Heart right ventricle (tissue), 16 donors: ENCODE results near the gene NFYA. TPM values are rescaled to one million over a fixed set of nuclear protein-coding genes. Genes with fewer than 3 reads are reported as not detected.

Experiments
- ATAC-seq, 8 donors: fragments of 200-7000 bp; cut with Tn5 transposase; one replicate each; pipeline ENCODE4 v1.9.1; 2020; ENCODE audit warnings: mild to moderate bottlenecking in 8 of 8, moderate library complexity in 8 of 8, moderate number of reproducible peaks in 1 of 8
- DNase-seq, 2 donors: peaks; one replicate each; pipeline ENCODE4 v3.0.0-alpha.2; 2020
- H3K27ac ChIP-seq, 10 donors: fragments of 200-600 bp; sonication (generic) in 2 of 10; one replicate each; pipeline versions ENCODE4 v1.5.0 to v1.8.0; 2020 to 2022; ENCODE audit warnings: mild to moderate bottlenecking in 3 of 10
- H3K27me3 ChIP-seq, 7 donors: fragments of 200-600 bp; one replicate each; pipeline ENCODE4 v1.8.0; 2021 to 2022; ENCODE audit warnings: mild to moderate bottlenecking in 2 of 7
- H3K36me3 ChIP-seq, 9 donors: fragments of 200-600 bp; sonication (generic) in 1 of 9; one replicate each; pipeline versions ENCODE4 v1.5.0 to v1.8.0; 2020 to 2022; ENCODE audit warnings: mild to moderate bottlenecking in 2 of 9
- H3K4me1 ChIP-seq, 9 donors: fragments of 200-600 bp; sonication (generic) in 1 of 9; one replicate each; pipeline versions ENCODE4 v1.5.0 to v1.8.0; 2020 to 2022; ENCODE audit warnings: mild to moderate bottlenecking in 4 of 9
- H3K4me3 ChIP-seq, 10 donors: fragments of 200-600 bp; sonication (generic) in 2 of 10; one replicate each; pipeline versions ENCODE4 v1.5.0 to v1.8.0; 2020 to 2022; ENCODE audit warnings: mild to moderate bottlenecking in 7 of 10, moderate library complexity in 2 of 10
- H3K9me3 ChIP-seq, 11 donors: fragments of 200-600 bp in 10 of 11; sonication (generic) in 2 of 11; one replicate each; pipeline versions ENCODE4 v1.5.0 to v1.8.0; 2013 to 2022; ENCODE audit warnings: mild to moderate bottlenecking in 2 of 11, control low read depth in 1 of 11, moderate library complexity in 1 of 11
- CTCF ChIP-seq, 9 donors: fragments of 200-600 bp; sonication (generic) in 2 of 9; IDR thresholded peaks; one replicate each; pipeline versions ENCODE4 v1.5.0 to v1.8.0; 2021 to 2022; ENCODE audit warnings: antibody characterized with exemption in 9 of 9, mild to moderate bottlenecking in 5 of 9, moderate library complexity in 1 of 9
- WGBS, 2 donors: extraction: QIAGEN DNeasy Blood & Tissue Kit; methylation state at CpG; one replicate each; pipeline ENCODE4 v1.1.7; 2013; ENCODE audit warnings: inconsistent platforms in 1 of 2; 5-methylcytosine and 5-hydroxymethylcytosine counted together
- intact Hi-C, 10 donors: fragments of 100-400 bp; cut with DNase I; formaldehyde crosslinking; loops; one replicate each; pipeline versions ENCODE4 v1.11.1 to v1.14.2; 2022
- polyA plus RNA-seq, 2 donors: library from polyadenylated mRNA; stranded (reverse); fragments of 200-250 nt; gene quantifications; one replicate each; pipeline ENCODE4 v1.2.3, GENCODE V29; 2013
- total RNA-seq, 10 donors: library from RNA; stranded (reverse); fragmentation: NEBNext Ultra II Directional in 3 of 10; extraction: Animal tissue kit (Norgen Biotek cat#: 25700) in 3 of 10; gene quantifications; one replicate each; pipeline versions ENCODE4 v1.2.1 to v1.2.4, GENCODE V29; 2021 to 2023
- donor health status: Arrhythmogenic right ventricular cardiomyopathy.
- donor health status: ischemic (EF 13 %, LVEDD 7.1; RV severe dilation, severe dysfunction).
- donor health status: healthy with polysubstance abuse.
- donor health status: DM: no; HTN: yes; CAD: no.
- donor health status: DM: no; HTN: no; CAD: no.
- donor health status: ischemic (EF 25% LVEDD 6.9; RV normal size, moderate dysfunction).
- donor health status: ischemic (EF 25% LVEDD 5.7; RV mildly dilated, moderate dysfunction).
- donor health status: healthy.
- donor health status: DM: yes; HTN: yes; CAD: no.
- donor health status: Ischemic cardiomyopathy.
- donor health status: ischemic (EF 35%, LVEDD 5.7; RV mildly dilated, moderate dysfunction).
- donor health status: nonischemic (EF 11% LVEDD 7.7; RV severe dilation, severe dysfunction).
- donor health status: DM: yes; HTN: yes; CAD: no.
- donor health status: PGD.
- donor health status: ischemic (EF 29% LVEDD 5.4; RV normal size, mild dysfunction).
- donor health status: nonischemic (EF 23%, LVEDD 6.1; RV moderate dilation, normal function).

The NFYA gene
- total and polyA plus RNA-seq, 12 donors, result 4.2 to 12.0 (median 10.3) TPM

DNA sequence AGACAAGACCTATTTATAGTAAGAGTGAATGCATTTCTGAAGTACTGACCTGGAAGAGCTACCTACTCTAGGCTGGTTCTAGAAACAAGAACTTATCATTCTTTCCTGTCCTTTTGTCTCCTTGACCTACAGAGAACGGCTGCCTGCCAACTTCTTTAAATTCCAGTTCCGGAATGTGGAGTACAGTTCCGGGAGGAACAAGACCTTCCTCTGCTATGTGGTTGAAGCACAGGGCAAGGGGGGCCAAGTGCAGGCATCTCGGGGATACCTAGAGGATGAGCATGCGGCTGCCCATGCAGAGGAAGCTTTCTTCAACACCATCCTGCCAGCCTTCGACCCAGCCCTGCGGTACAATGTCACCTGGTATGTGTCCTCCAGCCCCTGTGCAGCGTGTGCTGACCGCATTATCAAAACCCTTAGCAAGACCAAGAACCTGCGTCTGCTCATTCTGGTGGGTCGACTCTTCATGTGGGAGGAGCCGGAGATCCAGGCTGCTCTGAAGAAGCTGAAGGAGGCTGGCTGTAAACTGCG lies 11.5 kb upstream of the NFYA start:
- DNase-seq, result no peak
- Histone ChIP-seq H3K4me1 (peaks cover 5 to 83% (median 49%) of the 10 kb centered on the region in 9 donors), H3K4me3 (peak overlapping the region in 3 of 10 donors; percentile 18 to 32 (median 27)), H3K9me3 (no peaks in the 10 kb centered on the region), H3K27me3 (no peaks in the 10 kb centered on the region), H3K36me3 (peaks cover 0 to 63% (median 20%) of the 10 kb centered on the region in 9 donors), H3K27ac (peak overlapping the region in 8 of 10 donors; percentile 36 to 80 (median 57))
- WGBS, 2 donors, result 47 to 58% methylated on average over 13 of the region's 13 CpGs
- ATAC-seq, result peak in 5 of 8 donors; percentile 11 to 50 (median 31)
- no peak for TF ChIP-seq CTCF (IDR thresholded peaks at IDR 0.05)
- intact Hi-C loops, result loop anchor here in 3 of 10 donors (5.0 to 10.0 kb wide), 2 partner anchors 56 to 164 kb away; no protein-coding TSS in a partner anchor

GRCh38 chr6:41062056-41062455 lies 10.7 kb upstream of the NFYA start:
- H3K4me3 ChIP-seq, result peak overlapping the region in 7 of 10 donors; percentile 6 to 41 (median 20)
- WGBS, 2 donors, result 48 to 58% methylated on average over 1 of the region's 1 CpG
- no peak for DNase-seq
- H3K9me3 ChIP-seq, result no peaks in the 10 kb centered on the region
- no peak for TF ChIP-seq CTCF (IDR thresholded peaks at IDR 0.05)
- H3K27ac ChIP-seq, result peak overlapping the region in 8 of 10 donors; percentile 47 to 80 (median 59)
- no peak for ATAC-seq
- H3K27me3 ChIP-seq, result no peaks in the 10 kb centered on the region
- intact Hi-C loops, result loop anchor here in 3 of 10 donors (5.0 to 10.0 kb wide), 2 partner anchors 57 to 165 kb away; no protein-coding TSS in a partner anchor
- H3K36me3 ChIP-seq, result peaks cover 0 to 69% (median 20%) of the 10 kb centered on the region in 9 donors
- H3K4me1 ChIP-seq, result peaks cover 5 to 84% (median 47%) of the 10 kb centered on the region in 9 donors

DNA sequence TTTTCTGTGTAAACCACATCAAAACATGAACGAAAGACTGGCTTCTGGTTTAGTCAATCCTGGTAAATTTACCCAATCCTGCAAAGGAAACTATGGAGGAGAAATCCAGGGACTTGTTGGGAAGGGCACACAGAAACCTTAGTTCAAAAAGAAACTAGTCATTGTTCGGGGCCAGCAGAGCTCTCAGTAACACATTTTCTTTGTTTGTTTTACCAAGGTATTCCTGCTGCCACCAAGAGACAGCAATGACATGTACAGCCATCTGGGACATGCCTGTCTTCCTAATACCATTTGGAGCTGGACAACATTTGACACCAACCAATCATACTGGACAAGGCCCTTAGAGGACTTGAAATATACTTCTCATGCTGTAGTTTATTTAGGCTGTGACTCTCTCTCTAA lies 8.9 kb upstream of the NFYA start:
- no peaks in the 10 kb centered on the region for H3K27me3 ChIP-seq
- H3K27ac ChIP-seq, result peak overlapping the region in 9 of 10 donors; percentile 0 to 80 (median 59)
- WGBS, 2 donors, result 54 to 71% methylated on average over 2 of the region's 2 CpGs
- no peaks in the 10 kb centered on the region for H3K9me3 ChIP-seq
- H3K4me3 ChIP-seq, result peak overlapping the region in 4 of 10 donors; percentile 14 to 41 (median 32)
- DNase-seq (no peak), ATAC-seq (peak in 7 of 8 donors; percentile 30 to 77 (median 56))
- H3K36me3 ChIP-seq, result peaks cover 0 to 83% (median 29%) of the 10 kb centered on the region in 9 donors
- TF ChIP-seq CTCF (IDR thresholded peaks at IDR 0.05), result peak in 1 of 9 donors; percentile 18
- intact Hi-C loops, result loop anchor here in 4 of 10 donors (2.0 to 10.0 kb wide), 3 partner anchors 35 to 167 kb away; no protein-coding TSS in a partner anchor
- H3K4me1 ChIP-seq, result peaks cover 3 to 73% (median 37%) of the 10 kb centered on the region in 9 donors

GRCh38 chr6:41064841-41065240 lies 7.9 kb upstream of the NFYA start:
- H3K27me3 ChIP-seq, result no peaks in the 10 kb centered on the region
- TF ChIP-seq CTCF (IDR thresholded peaks at IDR 0.05), result no peak
- peak overlapping the region in 7 of 10 donors; percentile 0 to 80 (median 59) for H3K27ac ChIP-seq
- H3K4me1 ChIP-seq, result peaks cover 0 to 63% (median 31%) of the 10 kb centered on the region in 9 donors
- DNase-seq (no peak), ATAC-seq (no peak)
- no peak overlapping the region for H3K4me3 ChIP-seq
- no peaks in the 10 kb centered on the region for H3K9me3 ChIP-seq
- intact Hi-C loops, result loop anchor here in 7 of 10 donors (2.0 to 10.0 kb wide), 5 partner anchors 36 to 168 kb away; no protein-coding TSS in a partner anchor
- H3K36me3 ChIP-seq, result peaks cover 0 to 90% (median 36%) of the 10 kb centered on the region in 9 donors
- 38 to 53% methylated on average over 5 of the region's 5 CpGs for WGBS, 2 donors
